Trophoblast cell (in vitro differentiated cells and primary cell): Measurements from ENCODE around the gene SLC20A1.

Experiments used
- DNase-seq, 2 donors: peaks; one replicate each; pipeline ENCODE4 v3.0.0-alpha.2; 2016
- H2AFZ ChIP-seq: 2 replicates; pipeline ENCODE4 v1.6.1; 2013; ENCODE audit warnings: low read length, moderate library complexity, mild to moderate bottlenecking; ENCODE audit not compliant: insufficient read depth, poor library complexity
- H2AK5ac ChIP-seq: 2 replicates; pipeline ENCODE4 v1.6.1; 2013; ENCODE audit warnings: mild to moderate bottlenecking, low read length
- H2BK120ac ChIP-seq: 2 replicates; pipeline ENCODE4 v1.6.1; 2013; ENCODE audit warnings: low read length, mild to moderate bottlenecking, moderate library complexity; ENCODE audit not compliant: insufficient read depth, poor library complexity
- H2BK12ac ChIP-seq: 2 replicates; pipeline ENCODE4 v1.6.1; 2013; ENCODE audit warnings: mild to moderate bottlenecking, low read length, moderate library complexity
- H2BK5ac ChIP-seq: 2 replicates; pipeline ENCODE4 v1.6.1; 2013; ENCODE audit warnings: low read length, low read depth, moderate library complexity, mild to moderate bottlenecking; ENCODE audit not compliant: poor library complexity
- H3K14ac ChIP-seq: 2 replicates; pipeline ENCODE4 v1.6.1; 2013; ENCODE audit warnings: mild to moderate bottlenecking, low read length
- H3K18ac ChIP-seq: 2 replicates; pipeline ENCODE4 v1.6.1; 2013; ENCODE audit warnings: mild to moderate bottlenecking, low read length
- H3K23ac ChIP-seq: 2 replicates; pipeline ENCODE4 v1.6.1; 2013; ENCODE audit warnings: low read length
- H3K27ac ChIP-seq: 2 replicates; pipeline ENCODE4 v1.5.1; 2013; ENCODE audit warnings: low read depth, mild to moderate bottlenecking, inconsistent platforms, low read length, moderate library complexity
- H3K27me3 ChIP-seq: 2 replicates; pipeline ENCODE4 v1.6.1; 2013; ENCODE audit warnings: inconsistent platforms, mild to moderate bottlenecking, low read length, moderate library complexity; ENCODE audit not compliant: insufficient read depth
- H3K36me3 ChIP-seq, 2 experiments: 1 replicate in 1 of 2; 2 replicates in 1 of 2; pipeline ENCODE4 v1.6.1; 2013; ENCODE audit warnings: low read length in 2 of 2, mild to moderate bottlenecking in 2 of 2, moderate library complexity in 1 of 2; ENCODE audit not compliant: insufficient read depth in 2 of 2, control insufficient read depth in 1 of 2
- H3K4ac ChIP-seq: 2 replicates; pipeline ENCODE4 v1.6.1; 2013; ENCODE audit warnings: low read depth, mild to moderate bottlenecking, low read length, moderate library complexity
- H3K4me1 ChIP-seq, 2 experiments: 1 replicate in 1 of 2; 2 replicates in 1 of 2; pipeline ENCODE4 v1.6.1; 2013; ENCODE audit warnings: low read length in 2 of 2, mild to moderate bottlenecking in 2 of 2, moderate library complexity in 1 of 2; ENCODE audit not compliant: insufficient read depth in 2 of 2, control insufficient read depth in 1 of 2
- H3K4me2 ChIP-seq: 2 replicates; pipeline ENCODE4 v1.6.1; 2013; ENCODE audit warnings: inconsistent platforms, mild to moderate bottlenecking, low read length, moderate library complexity
- H3K4me3 ChIP-seq: 2 replicates; pipeline ENCODE4 v1.5.1; 2013; ENCODE audit warnings: mild to moderate bottlenecking, low read depth, low read length, inconsistent platforms
- H3K79me1 ChIP-seq: one replicate; pipeline ENCODE4 v1.6.1; 2013; ENCODE audit warnings: low read length
- H3K79me2 ChIP-seq: 2 replicates; pipeline ENCODE4 v1.6.1; 2013; ENCODE audit warnings: low read length, mild to moderate bottlenecking; ENCODE audit not compliant: control insufficient read depth, insufficient read depth, poor library complexity
- H3K9ac ChIP-seq: 2 replicates; pipeline ENCODE4 v1.6.1; 2013; ENCODE audit warnings: mild to moderate bottlenecking, low read length
- H3K9me3 ChIP-seq: 2 replicates; pipeline ENCODE4 v1.6.1; 2013; ENCODE audit warnings: low read depth, mild to moderate bottlenecking, control low read depth, inconsistent platforms, low read length; ENCODE audit not compliant: insufficient read depth
- H4K12ac ChIP-seq: 2 replicates; pipeline ENCODE4 v1.6.1; 2013; ENCODE audit warnings: low read depth, mild to moderate bottlenecking, low read length, moderate library complexity
- H4K8ac ChIP-seq: 2 replicates; pipeline ENCODE4 v1.6.1; 2013; ENCODE audit warnings: low read depth, mild to moderate bottlenecking, low read length, moderate library complexity
- H4K91ac ChIP-seq: one replicate; pipeline ENCODE4 v1.6.1; 2013; ENCODE audit warnings: low read depth, mild to moderate bottlenecking, low read length, moderate library complexity
- WGBS: extraction: QIAGEN DNeasy Blood & Tissue Kit; methylation state at CpG from one replicate; pipeline ENCODE4 v1.1.7; 2013; ENCODE audit warnings: missing lambda C conversion rate; ENCODE audit not compliant: insufficient read length, insufficient coverage; ENCODE audit errors: extremely low coverage; 5-methylcytosine and 5-hydroxymethylcytosine counted together

SLC20A1 gene

GRCh38 chr2:112669667-112670066, 23.9 kb downstream of the SLC20A1 start:
- Histone ChIP-seq H3K27ac (no peak overlapping the region), H3K36me3 (peaks cover 0 to 7% of the 10 kb centered on the region in 2 experiments), H3K9ac (no peak overlapping the region), H2BK12ac (no peak overlapping the region), H2AFZ (no peak overlapping the region), H3K4me2 (no peak overlapping the region), H3K9me3 (no peaks in the 10 kb centered on the region), H3K79me1 (no peaks in the 10 kb centered on the region), H3K14ac (no peak overlapping the region), H3K27me3 (no peaks in the 10 kb centered on the region), H3K4me1 (no peaks in the 10 kb centered on the region), H2BK120ac (no peak overlapping the region), H4K91ac (no peak overlapping the region), H3K4me3 (no peak overlapping the region), H2AK5ac (no peak overlapping the region), H3K18ac (no peak overlapping the region), H2BK5ac (no peak overlapping the region), H3K23ac (no peak overlapping the region), H4K8ac (no peak overlapping the region), H3K79me2 (no peaks in the 10 kb centered on the region), H4K12ac (no peak overlapping the region), H3K4ac (no peak overlapping the region)
- WGBS = no CpG with 5 or more reads among the region's 4 CpGs
- no peak for DNase-seq

- Histone ChIP-seq H2BK12ac (no peak overlapping the region), H2BK120ac (no peak overlapping the region), H3K9me3 (no peaks in the 10 kb centered on the region), H3K4me2 (no peak overlapping the region), H3K4me3 (no peak overlapping the region), H4K91ac (no peak overlapping the region), H2BK5ac (no peak overlapping the region), H2AK5ac (no peak overlapping the region), H3K4ac (no peak overlapping the region), H3K27me3 (no peaks in the 10 kb centered on the region), H3K79me1 (no peaks in the 10 kb centered on the region), H3K79me2 (no peaks in the 10 kb centered on the region), H3K23ac (no peak overlapping the region), H3K4me1 (no peaks in the 10 kb centered on the region), H3K36me3 (peaks cover 0 to 1% of the 10 kb centered on the region in 2 experiments), H3K27ac (no peak overlapping the region), H2AFZ (no peak overlapping the region), H3K9ac (no peak overlapping the region), H4K8ac (no peak overlapping the region), H4K12ac (no peak overlapping the region), H3K14ac (no peak overlapping the region), H3K18ac (no peak overlapping the region)
- WGBS = no CpG with 5 or more reads among the region's 5 CpGs
- no peak for DNase-seq
Measured at GRCh38 chr2:112670252-112671022, 24.7 kb downstream of the SLC20A1 start.

GRCh38 chr2:112671801-112672200, 26.1 kb downstream of the SLC20A1 start:
- Histone ChIP-seq H4K91ac (no peak overlapping the region), H2BK12ac (no peak overlapping the region), H3K4me2 (no peak overlapping the region), H2AK5ac (no peak overlapping the region), H4K12ac (no peak overlapping the region), H3K36me3 (no peaks in the 10 kb centered on the region), H3K4me1 (no peaks in the 10 kb centered on the region), H3K23ac (no peak overlapping the region), H3K4ac (no peak overlapping the region), H2AFZ (no peak overlapping the region), H3K79me2 (no peaks in the 10 kb centered on the region), H3K9me3 (no peaks in the 10 kb centered on the region), H2BK120ac (no peak overlapping the region), H3K27me3 (no peaks in the 10 kb centered on the region), H3K27ac (no peak overlapping the region), H4K8ac (no peak overlapping the region), H3K4me3 (no peak overlapping the region), H3K9ac (no peak overlapping the region), H3K14ac (no peak overlapping the region), H3K79me1 (no peaks in the 10 kb centered on the region), H3K18ac (no peak overlapping the region), H2BK5ac (no peak overlapping the region)
- WGBS = no CpG with 5 or more reads among the region's 2 CpGs
- DNase-seq = no peak

GRCh38 chr2:112673008-112673407, 27.3 kb downstream of the SLC20A1 start:
- Histone ChIP-seq H4K12ac (no peak overlapping the region), H2BK12ac (no peak overlapping the region), H3K14ac (no peak overlapping the region), H3K4me2 (no peak overlapping the region), H3K4ac (no peak overlapping the region), H3K36me3 (no peaks in the 10 kb centered on the region), H3K23ac (no peak overlapping the region), H3K9me3 (no peaks in the 10 kb centered on the region), H4K8ac (no peak overlapping the region), H2BK5ac (no peak overlapping the region), H3K79me2 (no peaks in the 10 kb centered on the region), H4K91ac (no peak overlapping the region), H3K79me1 (no peaks in the 10 kb centered on the region), H3K4me1 (no peaks in the 10 kb centered on the region), H3K18ac (no peak overlapping the region), H2BK120ac (no peak overlapping the region), H3K27me3 (no peaks in the 10 kb centered on the region), H3K4me3 (no peak overlapping the region), H3K9ac (no peak overlapping the region), H2AFZ (no peak overlapping the region), H2AK5ac (no peak overlapping the region), H3K27ac (no peak overlapping the region)
- DNase-seq = no peak
- WGBS = no CpG with 5 or more reads among the region's 1 CpG
